ENCODE measurements around the gene C14orf119.

Gene C14orf119

GRCh38 chr14:23071244-23071920 is 23.9 kb upstream of the C14orf119 start:
- H3K36me3 ChIP-seq (ENCODE audit: control insufficient read depth in 1 of 2, insufficient read depth in 2 of 2, low read depth in 1 of 2, low read length in 2 of 2): peaks cover 41 to 78% of the 10 kb centered on the region in 2 experiments
- H3K9me3 ChIP-seq (ENCODE audit: control insufficient read depth, low read length): no peaks in the 10 kb centered on the region
- peak overlapping the region; percentile 87 for H3K27ac ChIP-seq (ENCODE audit: low read length, poor library complexity, severe bottlenecking)
- H3K4me3 ChIP-seq (ENCODE audit: insufficient read depth in 1 of 2, low read depth in 1 of 2, low read length in 2 of 2): peak overlapping the region; percentile 70 to 97
- H4K8ac ChIP-seq (ENCODE audit: low read length): peak overlapping the region; percentile 72
- H3K23ac ChIP-seq (ENCODE audit: low read length in 2 of 2): no peak overlapping the region
- peak overlapping the region; percentile 48 to 93 for H3K4ac ChIP-seq (ENCODE audit: low read depth in 1 of 2, low read length in 2 of 2)
- H3K79me1 ChIP-seq (replicated peaks; ENCODE audit: low read length, poor library complexity, severe bottlenecking): peaks cover 9% of the 10 kb centered on the region
- H2BK12ac ChIP-seq (ENCODE audit: low read length in 2 of 2): no peak overlapping the region
- H2BK5ac ChIP-seq (ENCODE audit: low read depth, low read length, poor library complexity, severe bottlenecking): peak overlapping the region; percentile 85
- H2BK15ac ChIP-seq (ENCODE audit: low read depth, poor library complexity, severe bottlenecking): no peak overlapping the region
- H2AK5ac ChIP-seq (ENCODE audit: low read length, severe bottlenecking): peak overlapping the region; percentile 75
- peak overlapping the region; percentile 99 for H3K9ac ChIP-seq (ENCODE audit: low read length)
- H3K18ac ChIP-seq (ENCODE audit: low read depth in 1 of 2, low read length in 2 of 2): peak overlapping the region; percentile 72 to 94
- peak overlapping the region in 1 of 2 experiments; percentile 22 for H3K14ac ChIP-seq (ENCODE audit: low read length in 2 of 2)
- DNase-seq: peak; percentile 94
- H2BK120ac ChIP-seq (ENCODE audit: low read depth, low read length): peak overlapping the region; percentile 7
- H2AFZ ChIP-seq (ENCODE audit: low read depth, low read length): no peak overlapping the region
- H4K91ac ChIP-seq (ENCODE audit: low read length): no peak overlapping the region
- H3K4me2 ChIP-seq (ENCODE audit: low read length, poor library complexity, severe bottlenecking): peak overlapping the region; percentile 95
- H3K27me3 ChIP-seq (ENCODE audit: control insufficient read depth in 1 of 2, insufficient read depth in 1 of 2, low read length in 2 of 2): no peaks in the 10 kb centered on the region
- H3K4me1 ChIP-seq (ENCODE audit: control insufficient read depth, insufficient read depth, low read depth, low read length): peaks cover 23% of the 10 kb centered on the region
- 5% methylated on average over 14 of the region's 14 CpGs for WGBS

GRCh38 chr14:23071921-23072539 is 23.3 kb upstream of the C14orf119 start:
- Histone ChIP-seq H3K36me3 (ENCODE audit: control insufficient read depth in 1 of 2, insufficient read depth in 2 of 2, low read depth in 1 of 2, low read length in 2 of 2) (peaks cover 35 to 79% of the 10 kb centered on the region in 2 experiments), H3K4ac (ENCODE audit: low read depth in 1 of 2, low read length in 2 of 2) (peak overlapping the region in 1 of 2 experiments; percentile 54)
- WGBS: 75% methylated on average over 3 of the region's 5 CpGs

GRCh38 chr14:23074906-23075305 is 20.4 kb upstream of the C14orf119 start:
- H3K9me3 ChIP-seq (ENCODE audit: control insufficient read depth, low read length): no peaks in the 10 kb centered on the region
- H3K9ac ChIP-seq (ENCODE audit: low read length): peak overlapping the region; percentile 50
- no peak overlapping the region for H3K4me3 ChIP-seq (ENCODE audit: insufficient read depth in 1 of 2, low read depth in 1 of 2, low read length in 2 of 2)
- no peak overlapping the region for H2BK12ac ChIP-seq (ENCODE audit: low read length in 2 of 2)
- H2BK120ac ChIP-seq (ENCODE audit: low read depth, low read length): no peak overlapping the region
- H3K79me1 ChIP-seq (replicated peaks; ENCODE audit: low read length, poor library complexity, severe bottlenecking): peaks cover 12% of the 10 kb centered on the region
- H2BK15ac ChIP-seq (ENCODE audit: low read depth, poor library complexity, severe bottlenecking): no peak overlapping the region
- H3K4me1 ChIP-seq (ENCODE audit: control insufficient read depth, insufficient read depth, low read depth, low read length): peaks cover 11% of the 10 kb centered on the region
- no peak overlapping the region for H3K14ac ChIP-seq (ENCODE audit: low read length in 2 of 2)
- H2AFZ ChIP-seq (ENCODE audit: low read depth, low read length): no peak overlapping the region
- no peak overlapping the region for H3K4ac ChIP-seq (ENCODE audit: low read depth in 1 of 2, low read length in 2 of 2)
- H3K36me3 ChIP-seq (ENCODE audit: control insufficient read depth in 1 of 2, insufficient read depth in 2 of 2, low read depth in 1 of 2, low read length in 2 of 2): peaks cover 21 to 78% of the 10 kb centered on the region in 2 experiments
- no peak overlapping the region for H2BK5ac ChIP-seq (ENCODE audit: low read depth, low read length, poor library complexity, severe bottlenecking)
- 100% methylated on average over 1 of the region's 1 CpG for WGBS
- no peak overlapping the region for H4K8ac ChIP-seq (ENCODE audit: low read length)
- no peak overlapping the region for H3K4me2 ChIP-seq (ENCODE audit: low read length, poor library complexity, severe bottlenecking)
- H3K18ac ChIP-seq (ENCODE audit: low read depth in 1 of 2, low read length in 2 of 2): no peak overlapping the region
- DNase-seq: no peak
- H4K91ac ChIP-seq (ENCODE audit: low read length): no peak overlapping the region
- H2AK5ac ChIP-seq (ENCODE audit: low read length, severe bottlenecking): no peak overlapping the region
- no peak overlapping the region for H3K27ac ChIP-seq (ENCODE audit: low read length, poor library complexity, severe bottlenecking)
- H3K27me3 ChIP-seq (ENCODE audit: control insufficient read depth in 1 of 2, insufficient read depth in 1 of 2, low read length in 2 of 2): no peaks in the 10 kb centered on the region
- no peak overlapping the region for H3K23ac ChIP-seq (ENCODE audit: low read length in 2 of 2)

More at GRCh38 chr14:23071921-23072539, 23.3 kb upstream of the C14orf119 start:
- H3K9ac ChIP-seq (ENCODE audit: low read length): peak overlapping the region; percentile 99
- peak overlapping the region in 1 of 2 experiments; percentile 70 for H2BK12ac ChIP-seq (ENCODE audit: low read length in 2 of 2)
- DNase-seq: no peak
- H3K18ac ChIP-seq (ENCODE audit: low read depth in 1 of 2, low read length in 2 of 2): peak overlapping the region in 1 of 2 experiments; percentile 96
- H4K91ac ChIP-seq (ENCODE audit: low read length): no peak overlapping the region
- no peak overlapping the region for H2BK5ac ChIP-seq (ENCODE audit: low read depth, low read length, poor library complexity, severe bottlenecking)
- H3K14ac ChIP-seq (ENCODE audit: low read length in 2 of 2): no peak overlapping the region
- no peak overlapping the region for H3K23ac ChIP-seq (ENCODE audit: low read length in 2 of 2)
- H2BK120ac ChIP-seq (ENCODE audit: low read depth, low read length): no peak overlapping the region
- peak overlapping the region in 1 of 2 experiments; percentile 97 for H3K4me3 ChIP-seq (ENCODE audit: insufficient read depth in 1 of 2, low read depth in 1 of 2, low read length in 2 of 2)
- H2AFZ ChIP-seq (ENCODE audit: low read depth, low read length): no peak overlapping the region
- no peaks in the 10 kb centered on the region for H3K27me3 ChIP-seq (ENCODE audit: control insufficient read depth in 1 of 2, insufficient read depth in 1 of 2, low read length in 2 of 2)
- no peaks in the 10 kb centered on the region for H3K9me3 ChIP-seq (ENCODE audit: control insufficient read depth, low read length)
- peaks cover 12% of the 10 kb centered on the region for H3K79me1 ChIP-seq (replicated peaks; ENCODE audit: low read length, poor library complexity, severe bottlenecking)
- H4K8ac ChIP-seq (ENCODE audit: low read length): no peak overlapping the region
- H3K4me1 ChIP-seq (ENCODE audit: control insufficient read depth, insufficient read depth, low read depth, low read length): peaks cover 22% of the 10 kb centered on the region
- H3K4me2 ChIP-seq (ENCODE audit: low read length, poor library complexity, severe bottlenecking): no peak overlapping the region
- peak overlapping the region; percentile 79 for H2AK5ac ChIP-seq (ENCODE audit: low read length, severe bottlenecking)
- peak overlapping the region; percentile 63 for H3K27ac ChIP-seq (ENCODE audit: low read length, poor library complexity, severe bottlenecking)
- peak overlapping the region; percentile 8 for H2BK15ac ChIP-seq (ENCODE audit: low read depth, poor library complexity, severe bottlenecking)

GRCh38 chr14:23076785-23077408 is 18.4 kb upstream of the C14orf119 start:
- H2BK15ac ChIP-seq (ENCODE audit: low read depth, poor library complexity, severe bottlenecking): no peak overlapping the region
- no peak overlapping the region for H4K8ac ChIP-seq (ENCODE audit: low read length)
- H3K4ac ChIP-seq (ENCODE audit: low read depth in 1 of 2, low read length in 2 of 2): no peak overlapping the region
- no peak overlapping the region for H4K91ac ChIP-seq (ENCODE audit: low read length)
- H3K18ac ChIP-seq (ENCODE audit: low read depth in 1 of 2, low read length in 2 of 2): no peak overlapping the region
- peaks cover 12% of the 10 kb centered on the region for H3K79me1 ChIP-seq (replicated peaks; ENCODE audit: low read length, poor library complexity, severe bottlenecking)
- peaks cover 26 to 94% of the 10 kb centered on the region in 2 experiments for H3K36me3 ChIP-seq (ENCODE audit: control insufficient read depth in 1 of 2, insufficient read depth in 2 of 2, low read depth in 1 of 2, low read length in 2 of 2)
- H2AFZ ChIP-seq (ENCODE audit: low read depth, low read length): no peak overlapping the region
- H3K9ac ChIP-seq (ENCODE audit: low read length): peak overlapping the region; percentile 87
- H2AK5ac ChIP-seq (ENCODE audit: low read length, severe bottlenecking): no peak overlapping the region
- 94% methylated on average over 4 of the region's 5 CpGs for WGBS
- no peak overlapping the region for H3K4me3 ChIP-seq (ENCODE audit: insufficient read depth in 1 of 2, low read depth in 1 of 2, low read length in 2 of 2)
- H2BK12ac ChIP-seq (ENCODE audit: low read length in 2 of 2): no peak overlapping the region
- peak; percentile 58 for DNase-seq
- H3K9me3 ChIP-seq (ENCODE audit: control insufficient read depth, low read length): no peaks in the 10 kb centered on the region
- peaks cover 10% of the 10 kb centered on the region for H3K4me1 ChIP-seq (ENCODE audit: control insufficient read depth, insufficient read depth, low read depth, low read length)
- H3K23ac ChIP-seq (ENCODE audit: low read length in 2 of 2): no peak overlapping the region
- no peak overlapping the region for H3K27ac ChIP-seq (ENCODE audit: low read length, poor library complexity, severe bottlenecking)
- no peak overlapping the region for H3K14ac ChIP-seq (ENCODE audit: low read length in 2 of 2)
- H2BK120ac ChIP-seq (ENCODE audit: low read depth, low read length): peak overlapping the region; percentile 64
- H3K4me2 ChIP-seq (ENCODE audit: low read length, poor library complexity, severe bottlenecking): no peak overlapping the region
- H3K27me3 ChIP-seq (ENCODE audit: control insufficient read depth in 1 of 2, insufficient read depth in 1 of 2, low read length in 2 of 2): no peaks in the 10 kb centered on the region
- H2BK5ac ChIP-seq (ENCODE audit: low read depth, low read length, poor library complexity, severe bottlenecking): no peak overlapping the region
